Neural crest cell (in vitro differentiated cells): ENCODE measurements around the gene MTA1. TPM values are rescaled to one million over a fixed set of nuclear protein-coding genes. Genes with fewer than 3 reads are reported as not detected.

Experiments used
- DNase-seq: peaks from one replicate; pipeline ENCODE4 v3.0.0; 2021; ENCODE audit warnings: low read depth, mixed read lengths, low spot score
- H3K27ac Mint-ChIP-seq: one replicate; pipeline ENCODE4 v1.8.0; 2021; ENCODE audit warnings: mild to moderate bottlenecking, mixed read lengths; ENCODE audit not compliant: unreplicated experiment
- H3K27me3 Mint-ChIP-seq: 2 replicates; pipeline ENCODE4 v1.8.0; 2021; ENCODE audit warnings: low read depth, mild to moderate bottlenecking, mixed read lengths
- H3K36me3 Mint-ChIP-seq: 2 replicates; pipeline ENCODE4 v1.8.0; 2021; ENCODE audit warnings: low read depth, mild to moderate bottlenecking, mixed read lengths
- H3K4me1 Mint-ChIP-seq: 2 replicates; pipeline ENCODE4 v1.8.0; 2021; ENCODE audit warnings: mixed read lengths
- H3K4me3 Mint-ChIP-seq: one replicate; pipeline ENCODE4 v1.8.0; 2021; ENCODE audit warnings: mild to moderate bottlenecking, mixed read lengths
- H3K9me3 Mint-ChIP-seq: 2 replicates; pipeline ENCODE4 v1.8.0; 2021; ENCODE audit warnings: mixed read lengths
- total RNA-seq: library from RNA; stranded (reverse); gene quantifications from 2 replicates; pipeline ENCODE4 v1.2.1, GENCODE V29; 2021
- TF ChIP-seq, protein P1 (sequence below): fragments of 200-600 bp; sonication (generic); conservative IDR thresholded peaks from 2 replicates; pipeline ENCODE4 v1.5.0; 2021; ENCODE audit warnings: antibody characterized with exemption, mild to moderate bottlenecking

The MTA1 gene
- total RNA-seq, 1 donor from 2014 or later: 246 TPM

DNA sequence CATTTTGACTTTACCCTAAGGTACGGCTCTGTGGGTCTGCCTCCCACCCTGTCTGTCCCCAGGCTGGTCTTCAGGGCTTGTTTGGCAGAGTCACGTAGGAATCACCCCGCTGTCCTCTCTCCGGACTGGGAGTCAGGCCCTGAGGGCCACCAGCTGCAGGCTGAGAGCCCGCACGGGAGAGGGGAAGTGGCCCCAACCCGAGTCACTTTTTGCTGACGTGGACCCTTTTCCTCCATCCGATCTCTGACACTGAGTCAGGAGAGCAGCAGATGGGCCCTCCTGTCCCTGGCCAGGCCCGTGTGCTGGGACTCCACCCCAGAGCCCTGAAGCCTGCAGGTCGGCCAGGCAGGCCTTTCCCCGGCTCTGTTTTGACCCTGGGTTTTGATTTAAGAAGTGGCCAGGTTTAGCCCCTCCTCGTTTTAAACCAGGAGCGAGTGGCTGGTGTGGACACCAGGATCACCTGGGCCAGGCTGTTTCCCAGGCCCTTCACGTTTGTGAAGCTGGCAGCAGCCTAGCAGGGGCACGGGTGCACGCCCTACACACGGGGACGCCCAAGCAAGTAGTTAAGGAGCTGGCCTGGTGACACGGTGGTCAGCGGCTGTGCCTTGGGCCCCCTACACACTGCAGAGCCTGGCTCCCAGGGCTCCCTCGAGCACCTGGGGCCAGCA lies 33.8 kb upstream of the MTA1 start:
- no peak overlapping the region for H3K27ac Mint-ChIP-seq
- no peaks in the 10 kb centered on the region for H3K36me3 Mint-ChIP-seq
- no peak overlapping the region for H3K4me3 Mint-ChIP-seq
- no peaks in the 10 kb centered on the region for H3K9me3 Mint-ChIP-seq
- H3K27me3 Mint-ChIP-seq: no peaks in the 10 kb centered on the region
- H3K4me1 Mint-ChIP-seq: no peaks in the 10 kb centered on the region
- no peak for DNase-seq
- TF ChIP-seq, protein P1, sequence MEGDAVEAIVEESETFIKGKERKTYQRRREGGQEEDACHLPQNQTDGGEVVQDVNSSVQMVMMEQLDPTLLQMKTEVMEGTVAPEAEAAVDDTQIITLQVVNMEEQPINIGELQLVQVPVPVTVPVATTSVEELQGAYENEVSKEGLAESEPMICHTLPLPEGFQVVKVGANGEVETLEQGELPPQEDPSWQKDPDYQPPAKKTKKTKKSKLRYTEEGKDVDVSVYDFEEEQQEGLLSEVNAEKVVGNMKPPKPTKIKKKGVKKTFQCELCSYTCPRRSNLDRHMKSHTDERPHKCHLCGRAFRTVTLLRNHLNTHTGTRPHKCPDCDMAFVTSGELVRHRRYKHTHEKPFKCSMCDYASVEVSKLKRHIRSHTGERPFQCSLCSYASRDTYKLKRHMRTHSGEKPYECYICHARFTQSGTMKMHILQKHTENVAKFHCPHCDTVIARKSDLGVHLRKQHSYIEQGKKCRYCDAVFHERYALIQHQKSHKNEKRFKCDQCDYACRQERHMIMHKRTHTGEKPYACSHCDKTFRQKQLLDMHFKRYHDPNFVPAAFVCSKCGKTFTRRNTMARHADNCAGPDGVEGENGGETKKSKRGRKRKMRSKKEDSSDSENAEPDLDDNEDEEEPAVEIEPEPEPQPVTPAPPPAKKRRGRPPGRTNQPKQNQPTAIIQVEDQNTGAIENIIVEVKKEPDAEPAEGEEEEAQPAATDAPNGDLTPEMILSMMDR: no peak

DNA sequence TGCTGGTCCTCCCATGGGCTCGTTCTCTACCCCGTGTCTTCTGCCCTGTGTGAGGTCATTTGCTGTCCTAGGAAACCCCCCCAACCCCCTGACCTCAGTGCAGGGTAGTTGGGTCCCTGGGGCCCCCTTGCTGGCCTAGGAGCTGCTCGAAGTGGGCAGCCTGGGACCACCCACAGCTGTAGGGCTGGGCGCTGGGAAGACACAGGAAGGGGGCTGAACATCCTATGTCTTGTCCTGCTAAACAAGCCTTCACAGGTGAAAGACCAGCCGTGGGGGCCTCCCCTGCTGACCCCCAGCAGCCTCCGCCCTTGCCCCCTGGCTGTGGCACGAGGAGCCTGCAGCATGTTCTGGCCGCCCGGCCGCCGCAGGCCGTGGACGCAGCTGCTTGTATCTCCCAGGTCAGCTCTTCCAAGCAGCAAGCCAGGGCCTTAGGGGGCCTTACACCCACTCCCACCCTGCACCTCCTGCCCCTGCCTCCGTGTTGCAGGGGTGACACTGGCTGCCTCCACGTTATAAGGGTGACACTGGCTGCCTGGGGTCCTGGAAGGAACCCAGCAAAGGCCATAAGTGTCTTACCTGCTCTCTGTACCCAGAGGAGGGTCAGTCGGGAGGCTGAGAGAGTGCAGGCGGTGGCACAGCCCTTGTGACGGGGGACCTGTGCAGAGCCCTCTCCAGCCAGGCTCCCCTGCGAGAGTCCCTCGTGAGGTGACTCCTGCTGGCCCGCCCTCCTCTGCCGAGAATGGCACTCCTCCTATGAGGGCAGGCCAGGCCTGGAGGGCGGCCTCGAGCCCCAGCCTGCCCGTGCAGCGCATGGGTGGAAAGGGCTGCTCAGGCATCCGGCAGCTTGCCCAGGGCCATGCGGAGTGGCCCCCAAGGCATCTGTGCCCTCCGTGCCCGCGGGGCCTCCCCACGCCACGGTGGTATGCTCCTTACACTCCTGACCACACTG lies 32.8 kb upstream of the MTA1 start:
- H3K27me3 Mint-ChIP-seq: no peaks in the 10 kb centered on the region
- no peak for DNase-seq
- no peak overlapping the region for H3K27ac Mint-ChIP-seq

DNA sequence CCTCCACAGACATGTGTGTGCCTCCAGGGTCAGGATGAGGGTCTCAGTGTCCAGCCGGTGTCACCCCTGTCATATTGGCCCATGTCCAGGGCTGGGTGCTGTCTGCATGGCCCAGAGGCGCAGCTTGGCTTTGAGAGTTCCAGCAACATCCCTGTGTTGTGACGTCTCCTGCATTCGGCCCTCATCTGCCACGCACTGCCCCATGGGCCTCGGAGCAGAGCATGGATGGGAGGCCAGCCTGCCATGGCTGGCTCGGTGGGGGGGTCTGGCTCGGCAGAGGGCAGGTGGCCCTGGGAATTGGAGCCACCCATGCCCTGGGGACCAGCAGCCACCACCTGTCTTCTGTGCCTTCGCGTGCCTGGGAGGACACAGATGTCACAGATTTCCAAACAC lies 32.1 kb upstream of the MTA1 start:
- Mint-ChIP-seq H3K36me3 (no peaks in the 10 kb centered on the region), H3K4me3 (no peak overlapping the region), H3K9me3 (no peaks in the 10 kb centered on the region), H3K4me1 (no peaks in the 10 kb centered on the region), H3K27me3 (no peaks in the 10 kb centered on the region), H3K27ac (no peak overlapping the region)
- TF ChIP-seq, protein P1: no peak
- DNase-seq: no peak

More for the DNA sequence above, 32.8 kb upstream of the MTA1 start:
- no peaks in the 10 kb centered on the region for H3K9me3 Mint-ChIP-seq
- H3K4me3 Mint-ChIP-seq: no peak overlapping the region
- H3K36me3 Mint-ChIP-seq: no peaks in the 10 kb centered on the region
- TF ChIP-seq, protein P1: no peak
- no peaks in the 10 kb centered on the region for H3K4me1 Mint-ChIP-seq

DNA sequence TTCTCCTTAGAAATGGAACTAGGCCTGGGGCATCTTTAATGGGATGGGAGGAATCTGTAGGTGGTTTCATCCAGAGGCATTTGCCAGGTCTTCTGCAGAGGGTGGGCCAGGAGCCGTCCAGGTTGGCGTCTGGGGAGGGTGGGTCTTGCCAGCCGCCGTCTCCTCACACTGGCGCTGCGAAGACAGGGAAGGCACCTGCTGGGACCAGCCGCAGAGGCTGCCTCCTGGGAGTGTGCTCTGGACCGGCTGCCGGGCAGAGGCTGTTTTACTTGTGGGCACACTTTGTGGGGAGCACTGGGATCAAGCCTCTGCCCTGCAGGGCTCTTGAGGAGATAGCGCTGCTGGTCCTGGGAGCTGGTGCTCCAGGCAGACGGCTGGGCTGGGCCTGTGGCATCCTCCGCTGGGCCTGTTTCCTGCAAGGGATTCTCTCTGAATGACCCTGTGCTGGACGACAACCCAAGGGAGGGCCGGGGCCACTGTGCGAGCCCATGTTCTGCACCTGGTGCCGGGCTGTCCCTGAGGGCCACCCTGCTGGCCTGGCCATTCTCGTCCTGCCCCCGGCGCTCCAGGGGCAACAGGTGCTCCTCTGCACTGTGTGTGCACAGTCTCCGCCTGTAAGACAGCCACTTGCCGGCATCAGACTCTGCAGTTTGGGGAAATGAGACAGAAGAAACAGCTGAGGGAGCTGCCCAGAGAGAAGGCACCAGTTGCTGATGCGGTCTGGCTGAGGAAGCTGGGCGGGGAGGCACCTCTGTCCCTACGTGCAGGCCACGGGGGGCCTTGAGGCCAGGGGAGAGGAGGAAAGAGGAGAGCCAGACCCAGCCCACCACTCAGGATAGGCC lies 31.3 kb upstream of the MTA1 start:
- H3K4me3 Mint-ChIP-seq: no peak overlapping the region
- H3K9me3 Mint-ChIP-seq: no peaks in the 10 kb centered on the region
- no peaks in the 10 kb centered on the region for H3K36me3 Mint-ChIP-seq
- no peaks in the 10 kb centered on the region for H3K4me1 Mint-ChIP-seq
- TF ChIP-seq, protein P1: no peak
- H3K27ac Mint-ChIP-seq: no peak overlapping the region
- DNase-seq: no peak
- H3K27me3 Mint-ChIP-seq: no peaks in the 10 kb centered on the region

DNA sequence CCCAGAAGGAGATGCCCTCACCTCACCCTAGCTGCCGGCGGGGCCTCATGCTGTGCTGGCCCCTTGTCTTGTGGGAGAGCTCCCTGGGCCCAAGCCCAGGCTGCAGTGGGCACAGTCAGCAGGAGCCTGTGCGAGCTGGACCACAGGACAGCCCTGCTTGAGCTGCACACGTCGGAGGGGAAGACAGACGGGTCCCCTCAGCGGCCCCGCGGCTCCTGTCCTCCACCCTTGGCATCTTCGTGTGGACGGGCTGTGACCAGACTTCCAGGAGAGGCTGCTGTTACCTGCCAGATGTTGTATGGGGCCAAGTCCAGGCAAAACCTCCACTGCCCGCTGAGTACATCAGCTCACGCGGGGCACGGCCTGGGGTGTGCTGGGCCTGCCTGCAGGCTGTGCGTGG lies 30.7 kb upstream of the MTA1 start:
- Mint-ChIP-seq H3K27me3 (no peaks in the 10 kb centered on the region), H3K4me1 (no peaks in the 10 kb centered on the region), H3K27ac (no peak overlapping the region), H3K9me3 (no peaks in the 10 kb centered on the region), H3K4me3 (no peak overlapping the region), H3K36me3 (no peaks in the 10 kb centered on the region)
- TF ChIP-seq, protein P1: no peak
- DNase-seq: no peak
